GM12878 (cell line): ENCODE results near the gene GRIK1. TPM values are rescaled to one million over a fixed set of nuclear protein-coding genes. Genes with fewer than 3 reads are reported as not detected.

Experiments used
- ATAC-seq: fragments of 200-7000 bp; cut with Tn5 transposase; 3 replicates; pipeline ENCODE4 v1.9.1; 2020; ENCODE audit warnings: mild to moderate bottlenecking, moderate library complexity
- BruUV-seq: library from RNA; stranded (reverse); fragments of 400-500 nt; replicated peaks from 2 replicates; lab custom pipeline; 2021; lab: Mats Ljungman, UMichigan
- CTCF ChIA-PET: fragments of 300-600 bp; sonication (Branson Sonifier 250); formaldehyde crosslinking; extraction: SDS; loops from one replicate; lab custom pipeline; 2021; ENCODE audit warnings: inconsistent platforms; lab: Yijun Ruan, JAX
- POLR2A ChIA-PET: fragments of 350-600 bp; formaldehyde crosslinking; extraction: SDS; loops from one replicate; lab custom pipeline; 2021; ENCODE audit warnings: inconsistent platforms; lab: Charles Lee
- RAD21 ChIA-PET: fragments of 300-600 bp; sonication (Branson Sonifier 250); formaldehyde crosslinking; loops from one replicate; lab custom pipeline; 2023; ENCODE audit warnings: antibody characterized with exemption; ENCODE audit not compliant: unreplicated experiment; lab: Charles Lee
- SMC1A ChIA-PET: fragments of 300-600 bp; sonication (Branson Sonifier 250); formaldehyde crosslinking; loops from one replicate; lab custom pipeline; 2023; ENCODE audit not compliant: unreplicated experiment, uncharacterized antibody; lab: Charles Lee
- DNase-seq: peaks from one replicate; pipeline ENCODE4 v3.0.0-alpha.2; 2011; ENCODE audit warnings: low read depth, low spot score
- FAIRE-seq: peaks from 3 replicates; lab custom pipeline; 2011; peaks lifted over from hg19 to GRCh38; lab: Jason Lieb, UNC
- H2AFZ ChIP-seq: 2 replicates; pipeline ENCODE4 v1.6.0; 2011; ENCODE audit warnings: low read depth, low read length, control low read depth; ENCODE audit not compliant: control insufficient read depth
- H3K27ac ChIP-seq: 2 replicates; pipeline ENCODE4 v1.5.1; 2011; ENCODE audit warnings: control low read depth; ENCODE audit not compliant: control insufficient read depth, insufficient read depth
- H3K27me3 ChIP-seq, 2 experiments: replicated peaks in 1 of 2; 2 replicates each; pipeline versions ENCODE4 v1.6.0 to v1.6.1; 2011; ENCODE audit warnings: low read length in 1 of 2; ENCODE audit not compliant: control insufficient read depth in 2 of 2, insufficient read depth in 2 of 2
- H3K36me3 ChIP-seq, 2 experiments: 2 replicates each; pipeline ENCODE4 v1.5.1; 2011; ENCODE audit warnings: low read length in 1 of 2; ENCODE audit not compliant: control insufficient read depth in 2 of 2, insufficient read depth in 2 of 2
- H3K4me1 ChIP-seq: 2 replicates; pipeline ENCODE4 v1.6.1; 2011; ENCODE audit warnings: mild to moderate bottlenecking, low read length, moderate library complexity, mixed read lengths; ENCODE audit not compliant: control insufficient read depth, insufficient read depth
- H3K4me2 ChIP-seq: 2 replicates; pipeline ENCODE4 v1.6.0; 2011; ENCODE audit warnings: control low read depth; ENCODE audit not compliant: control insufficient read depth, insufficient read depth
- H3K4me3 ChIP-seq: fragments of 200-600 bp; sonication (generic); 2 replicates; pipeline ENCODE4 v1.5.1; 2016
- H3K79me2 ChIP-seq: 2 replicates; pipeline ENCODE4 v1.6.0; 2011; ENCODE audit warnings: low read length; ENCODE audit not compliant: control insufficient read depth, insufficient read depth
- H3K9ac ChIP-seq: 2 replicates; pipeline ENCODE4 v1.8.0; 2011; ENCODE audit warnings: low read length, control low read depth, mixed read lengths; ENCODE audit not compliant: control insufficient read depth, insufficient read depth
- H3K9me3 ChIP-seq: replicated peaks from 3 replicates; pipeline ENCODE4 v1.5.1; 2011; ENCODE audit warnings: mild to moderate bottlenecking, low read length; ENCODE audit not compliant: control insufficient read depth, insufficient read depth
- H4K20me1 ChIP-seq: 2 replicates; pipeline ENCODE4 v1.6.0; 2011; ENCODE audit not compliant: control insufficient read depth, insufficient read depth
- CBFB ChIP-seq: IDR thresholded peaks from 2 replicates; pipeline ENCODE4 v1.6.1; 2016; ENCODE audit warnings: antibody characterized with exemption, low read depth
- CEBPZ ChIP-seq: fragments of 150-350 bp; IDR thresholded peaks from 2 replicates; pipeline ENCODE4 v1.6.1; 2016; ENCODE audit warnings: low read depth, low read length
- JUNB ChIP-seq: IDR thresholded peaks from 2 replicates; pipeline ENCODE4 v1.6.1; 2016; ENCODE audit warnings: antibody characterized with exemption, mild to moderate bottlenecking
- MYB ChIP-seq: fragments of 150-350 bp; IDR thresholded peaks from 2 replicates; pipeline ENCODE4 v1.6.1; 2014; ENCODE audit warnings: mild to moderate bottlenecking, low read depth, low read length, borderline replicate concordance
- NRF1 ChIP-seq: conservative IDR thresholded peaks from 2 replicates; pipeline ENCODE4 v1.6.1; 2011; ENCODE audit warnings: mild to moderate bottlenecking, low read depth, low read length, improper control_type of control experiment
- RAD21 ChIP-seq: IDR thresholded peaks from 2 replicates; pipeline ENCODE4 v1.6.1; 2011; ENCODE audit warnings: mild to moderate bottlenecking, low read depth, low read length, moderate library complexity; ENCODE audit not compliant: insufficient read depth
- RBBP5 ChIP-seq: fragments of 200-600 bp; sonication (generic); conservative IDR thresholded peaks from 2 replicates; pipeline ENCODE4 v1.6.1; 2016
- RFX5 ChIP-seq: IDR thresholded peaks from 2 replicates; pipeline ENCODE4 v1.6.1; 2011; ENCODE audit warnings: low read depth, low read length, improper control_type of control experiment
- SRF ChIP-seq, 2 experiments: IDR thresholded peaks; 2 replicates each; pipeline ENCODE4 v1.6.1; 2011; ENCODE audit warnings: low read depth in 2 of 2, low read length in 2 of 2, mild to moderate bottlenecking in 1 of 2, moderate library complexity in 1 of 2
- WRNIP1 ChIP-seq: IDR thresholded peaks from 2 replicates; pipeline ENCODE4 v1.6.1; 2011; ENCODE audit warnings: low read depth, low read length, improper control_type of control experiment, borderline replicate concordance
- YBX1 ChIP-seq: fragments of 450-650 bp; IDR thresholded peaks from 2 replicates; pipeline ENCODE4 v1.6.1; 2016; ENCODE audit warnings: antibody characterized with exemption
- ZNF207 ChIP-seq: fragments of 450-650 bp; IDR thresholded peaks from 2 replicates; pipeline ENCODE4 v1.6.1; 2014; ENCODE audit warnings: antibody characterized with exemption, mild to moderate bottlenecking, borderline replicate concordance
- WGBS: methylation state at CpG from one replicate; pipeline ENCODE4 v1.1.6; 2016; ENCODE audit warnings: low lambda C conversion rate; ENCODE audit not compliant: insufficient replicate concordance, insufficient coverage; ENCODE audit errors: missing lambda C conversion rate; 5-methylcytosine and 5-hydroxymethylcytosine counted together
- in situ Hi-C: fragments of 300-500 bp; cut with MboI; formaldehyde crosslinking; loops from 9 replicates; pipeline ENCODE4 v1.14.3; 2018; ENCODE audit warnings: mixed read lengths
- intact Hi-C: fragments of 100-400 bp; cut with micrococcal nuclease; formaldehyde crosslinking; loops from one replicate; pipeline ENCODE4 v1.14.2; 2022; ENCODE audit not compliant: unreplicated experiment
- polyA plus RNA-seq, 11 experiments: library from polyadenylated mRNA; depleted of rRNA in 4 of 11; unstranded in 6 of 11; stranded (reverse) in 5 of 11; fragments of >200 nt; fragmentation: Nextera tagmentation in 4 of 11; fragmentation: Illumina TruSeq in 1 of 11; extraction: Ambion mirVana in 4 of 11; extraction: Trizol in 1 of 11; gene quantifications; 1 replicate in 1 of 11; 2 replicates in 10 of 11; pipeline versions ENCODE4 v1.2.1 to v1.2.3, GENCODE V29; 2011 to 2016; ENCODE audit warnings: inconsistent platforms in 2 of 11, missing spikeins in 2 of 11, low read depth in 1 of 11
- total RNA-seq, 4 experiments: library from RNA; depleted of rRNA in 3 of 4; stranded (reverse); fragments of >200 nt in 3 of 4; fragmentation: Illumina TruSeq in 1 of 4; extraction: Trizol in 1 of 4; gene quantifications; 2 replicates each; pipeline versions ENCODE4 v1.2.1 to v1.2.3, GENCODE V29; 2013 to 2021
- TF ChIP-seq, protein P1 (sequence below): IDR thresholded peaks from 2 replicates; pipeline ENCODE4 v1.6.1; 2011; ENCODE audit warnings: low read depth, low read length, improper control_type of control experiment, borderline replicate concordance
- TF ChIP-seq, protein P2 (sequence below): fragments of 450-650 bp; formaldehyde crosslinking; IDR thresholded peaks from 2 replicates; pipeline ENCODE4 v1.4.0; 2020; ENCODE audit warnings: mild to moderate bottlenecking, moderate library complexity
- TF ChIP-seq, protein P3 (sequence below): IDR thresholded peaks from 2 replicates; pipeline ENCODE4 v1.6.1; 2011; ENCODE audit warnings: mild to moderate bottlenecking, low read depth, low read length, moderate library complexity; ENCODE audit not compliant: insufficient replicate concordance

GRIK1 gene
- total and polyA plus RNA-seq, 10 of the 15 experiments (the other 5 are each of a cell fraction or from before 2014, with no cell fraction given), result 0.05 to 0.13 (median 0.09) TPM; not detected in 7

DNA sequence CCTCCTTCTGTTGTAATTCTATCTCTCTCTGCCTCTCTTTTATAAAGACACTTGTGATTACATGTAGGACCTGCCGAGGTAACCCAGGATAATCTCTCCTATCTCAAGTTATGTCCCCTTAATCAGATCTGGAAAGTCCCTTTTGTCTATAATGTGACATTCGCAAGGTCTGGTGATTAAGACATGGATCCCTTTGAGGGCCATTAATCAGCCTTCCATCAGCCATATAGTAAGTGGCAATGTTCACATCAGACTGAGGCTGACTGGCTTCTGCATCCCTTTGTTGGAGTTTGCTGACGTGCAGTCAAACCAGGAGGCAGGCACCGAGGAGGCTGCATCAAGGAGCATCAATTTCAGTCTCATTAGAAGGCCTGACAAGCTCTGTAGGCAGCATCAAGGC, 431.5 kb downstream of the GRIK1 start (continued):
- no peak for TF ChIP-seq CEBPZ

DNA sequence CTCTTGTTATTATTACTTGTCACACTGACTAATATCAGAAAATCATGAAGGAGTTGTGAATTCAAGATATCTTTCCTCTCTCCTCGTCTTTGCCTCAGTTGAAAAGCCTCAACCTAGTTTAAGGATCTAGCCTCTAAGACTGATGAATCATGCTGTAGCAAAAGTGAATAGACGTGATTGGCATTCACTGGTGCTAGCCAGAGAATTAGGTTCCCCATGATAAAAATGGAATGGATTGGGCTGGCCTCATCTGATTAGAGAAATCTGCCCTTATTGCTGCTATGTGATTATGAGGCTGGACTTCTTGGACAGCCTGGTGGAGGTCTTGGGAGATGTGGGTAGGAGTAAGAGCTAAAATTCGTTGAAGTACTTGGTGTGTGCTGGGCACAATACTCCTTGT, 432.8 kb downstream of the GRIK1 start:
- 67% methylated on average over 3 of the region's 3 CpGs for WGBS
- POLR2A ChIA-PET, result no interaction called here
- CTCF ChIA-PET, result no interaction called here
- Histone ChIP-seq H3K4me3 (no peak overlapping the region), H3K4me2 (no peak overlapping the region), H3K4me1 (no peaks in the 10 kb centered on the region), H3K9ac (no peak overlapping the region), H3K27me3 (no peaks in the 10 kb centered on the region), H4K20me1 (no peaks in the 10 kb centered on the region), H2AFZ (no peak overlapping the region), H3K9me3 (no peaks in the 10 kb centered on the region), H3K27ac (no peak overlapping the region), H3K36me3 (no peaks in the 10 kb centered on the region), H3K79me2 (no peaks in the 10 kb centered on the region)
- RAD21 ChIA-PET, result no interaction called here
- in situ Hi-C loops (no loop called here), intact Hi-C loops (no loop called here)
- FAIRE-seq (no peak), DNase-seq (no peak), ATAC-seq (no peak)
- BruUV-seq, result no TSS peak
- SMC1A ChIA-PET, result no interaction called here
- TF ChIP-seq YBX1 (no peak), ZNF207 (no peak), SRF (IDR thresholded peaks at IDR 0.05; ENCODE audit: low read depth in 2 of 2, low read length in 2 of 2) (no peak), CBFB (no peak), RFX5 (no peak), WRNIP1 (no peak), NRF1 (no peak), MYB (no peak), JUNB (no peak), RBBP5 (no peak), RAD21 (no peak)
- TF ChIP-seq, protein P1, sequence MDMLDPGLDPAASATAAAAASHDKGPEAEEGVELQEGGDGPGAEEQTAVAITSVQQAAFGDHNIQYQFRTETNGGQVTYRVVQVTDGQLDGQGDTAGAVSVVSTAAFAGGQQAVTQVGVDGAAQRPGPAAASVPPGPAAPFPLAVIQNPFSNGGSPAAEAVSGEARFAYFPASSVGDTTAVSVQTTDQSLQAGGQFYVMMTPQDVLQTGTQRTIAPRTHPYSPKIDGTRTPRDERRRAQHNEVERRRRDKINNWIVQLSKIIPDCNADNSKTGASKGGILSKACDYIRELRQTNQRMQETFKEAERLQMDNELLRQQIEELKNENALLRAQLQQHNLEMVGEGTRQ, result no peak
- TF ChIP-seq, protein P2, sequence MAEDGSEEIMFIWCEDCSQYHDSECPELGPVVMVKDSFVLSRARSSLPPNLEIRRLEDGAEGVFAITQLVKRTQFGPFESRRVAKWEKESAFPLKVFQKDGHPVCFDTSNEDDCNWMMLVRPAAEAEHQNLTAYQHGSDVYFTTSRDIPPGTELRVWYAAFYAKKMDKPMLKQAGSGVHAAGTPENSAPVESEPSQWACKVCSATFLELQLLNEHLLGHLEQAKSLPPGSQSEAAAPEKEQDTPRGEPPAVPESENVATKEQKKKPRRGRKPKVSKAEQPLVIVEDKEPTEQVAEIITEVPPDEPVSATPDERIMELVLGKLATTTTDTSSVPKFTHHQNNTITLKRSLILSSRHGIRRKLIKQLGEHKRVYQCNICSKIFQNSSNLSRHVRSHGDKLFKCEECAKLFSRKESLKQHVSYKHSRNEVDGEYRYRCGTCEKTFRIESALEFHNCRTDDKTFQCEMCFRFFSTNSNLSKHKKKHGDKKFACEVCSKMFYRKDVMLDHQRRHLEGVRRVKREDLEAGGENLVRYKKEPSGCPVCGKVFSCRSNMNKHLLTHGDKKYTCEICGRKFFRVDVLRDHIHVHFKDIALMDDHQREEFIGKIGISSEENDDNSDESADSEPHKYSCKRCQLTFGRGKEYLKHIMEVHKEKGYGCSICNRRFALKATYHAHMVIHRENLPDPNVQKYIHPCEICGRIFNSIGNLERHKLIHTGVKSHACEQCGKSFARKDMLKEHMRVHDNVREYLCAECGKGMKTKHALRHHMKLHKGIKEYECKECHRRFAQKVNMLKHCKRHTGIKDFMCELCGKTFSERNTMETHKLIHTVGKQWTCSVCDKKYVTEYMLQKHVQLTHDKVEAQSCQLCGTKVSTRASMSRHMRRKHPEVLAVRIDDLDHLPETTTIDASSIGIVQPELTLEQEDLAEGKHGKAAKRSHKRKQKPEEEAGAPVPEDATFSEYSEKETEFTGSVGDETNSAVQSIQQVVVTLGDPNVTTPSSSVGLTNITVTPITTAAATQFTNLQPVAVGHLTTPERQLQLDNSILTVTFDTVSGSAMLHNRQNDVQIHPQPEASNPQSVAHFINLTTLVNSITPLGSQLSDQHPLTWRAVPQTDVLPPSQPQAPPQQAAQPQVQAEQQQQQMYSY (CRISPR knock-in tag), result no peak
- TF ChIP-seq, protein P3, sequence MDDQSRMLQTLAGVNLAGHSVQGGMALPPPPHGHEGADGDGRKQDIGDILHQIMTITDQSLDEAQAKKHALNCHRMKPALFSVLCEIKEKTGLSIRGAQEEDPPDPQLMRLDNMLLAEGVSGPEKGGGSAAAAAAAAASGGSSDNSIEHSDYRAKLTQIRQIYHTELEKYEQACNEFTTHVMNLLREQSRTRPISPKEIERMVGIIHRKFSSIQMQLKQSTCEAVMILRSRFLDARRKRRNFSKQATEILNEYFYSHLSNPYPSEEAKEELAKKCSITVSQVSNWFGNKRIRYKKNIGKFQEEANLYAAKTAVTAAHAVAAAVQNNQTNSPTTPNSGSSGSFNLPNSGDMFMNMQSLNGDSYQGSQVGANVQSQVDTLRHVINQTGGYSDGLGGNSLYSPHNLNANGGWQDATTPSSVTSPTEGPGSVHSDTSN, result no peak
